OCI-M1 (cell line): ENCODE results near the gene AVPI1.
A peak's percentile ranks its signal among the peaks of the same experiment; 100 is the strongest.
"Not testable (repeated sequence)": the region's sequence is repeated elsewhere in the genome, so short reads cannot be mapped to it uniquely, and the experiment has no call there.

ENCODE experiments used
- DNase-seq: peaks from one replicate; lab custom pipeline; 2025; lab: John Stamatoyannopoulos, UW

Gene AVPI1

GRCh38 chr10:97640174-97640867 is 46.7 kb downstream of the AVPI1 start, which contains the start of gene PI4K2A:
Gene PI4K2A (plus strand): TSS chr10:97640671. CDS start chr10:97640743, 72 bp downstream.
- DNase-seq: peak; percentile 100

GRCh38 chr10:97639090-97639489 is 48.0 kb downstream of the AVPI1 start:
- not testable (repeated sequence) for DNase-seq

DNA sequence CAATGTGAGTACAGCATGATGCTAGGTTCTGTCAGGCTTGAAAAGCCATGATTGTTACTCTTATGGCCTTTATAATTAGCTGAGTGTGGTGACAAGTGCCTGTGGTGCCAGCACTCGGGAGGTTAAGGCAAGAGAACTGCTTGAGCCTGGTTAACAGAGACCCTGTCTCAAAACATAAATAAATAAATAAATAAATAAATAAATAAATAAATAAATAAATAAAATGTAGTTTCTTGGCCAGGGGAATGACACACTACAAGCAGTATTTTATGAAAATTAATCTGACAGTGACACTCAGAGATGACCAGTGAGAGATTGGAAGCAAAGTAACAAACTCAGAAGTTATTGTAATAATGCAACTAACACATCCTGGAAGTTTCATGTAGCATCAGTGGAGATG is 51.5 kb downstream of the AVPI1 start:
- no peak for DNase-seq

- peak; percentile 75 for DNase-seq
Measured at GRCh38 chr10:97633921-97634320, 53.1 kb downstream of the AVPI1 start.

DNA sequence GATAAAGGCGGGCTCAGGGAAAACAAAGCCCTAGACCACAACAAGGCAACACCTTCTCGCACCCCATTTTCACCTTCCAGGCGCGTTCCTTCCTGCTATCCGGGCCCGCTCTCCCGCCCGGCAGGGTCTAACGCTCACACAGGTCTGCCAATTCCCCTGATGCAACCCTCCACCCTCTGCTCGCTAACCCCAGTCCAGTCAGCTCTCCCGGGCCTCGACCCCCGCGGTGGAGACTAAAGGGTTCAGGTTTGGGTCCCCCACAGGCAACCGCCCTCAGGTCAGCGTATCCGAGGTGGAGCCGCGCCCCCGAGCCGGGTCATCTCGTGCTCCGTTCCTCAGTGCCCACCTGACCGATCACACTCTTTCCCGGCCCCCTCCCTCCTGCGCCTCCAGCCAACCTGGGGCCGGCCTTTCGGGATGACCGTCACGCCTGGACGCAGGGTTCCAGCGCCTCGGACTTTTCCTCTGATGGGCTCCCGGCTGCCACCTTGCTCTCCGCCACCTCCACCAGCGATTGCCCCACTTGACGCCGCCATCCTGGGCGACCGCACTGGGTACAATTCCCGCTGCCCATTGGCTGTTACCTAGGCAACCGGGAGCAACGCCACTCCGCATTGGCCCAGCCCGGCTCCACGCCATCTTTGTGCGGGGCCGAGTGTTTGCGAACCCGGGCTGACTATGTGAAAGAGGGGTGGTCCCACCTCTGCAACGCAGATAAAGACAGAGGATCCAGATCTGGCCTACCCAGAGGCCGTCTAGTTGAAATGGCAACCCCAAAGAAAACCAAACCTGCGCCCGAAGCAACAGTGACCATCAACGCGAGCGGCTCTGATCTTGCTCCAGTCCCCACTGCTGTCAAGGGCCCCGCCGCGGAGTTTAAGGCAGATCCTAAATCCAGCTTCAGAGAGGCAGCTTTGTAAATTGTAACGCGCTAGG is 53.8 kb downstream of the AVPI1 start, which contains the start of gene MORN4:
MORN4 (minus strand) TSS at position 552 of the 936 bp plus-strand sequence. CDS start 13,847 bp downstream, outside the sequence.
- peak; percentile 97 for DNase-seq

- no peak for DNase-seq
Measured at GRCh38 chr10:97631098-97631497, 55.9 kb downstream of the AVPI1 start.

- DNase-seq: no peak
Measured at GRCh38 chr10:97629289-97629688, 57.8 kb downstream of the AVPI1 start.

DNA sequence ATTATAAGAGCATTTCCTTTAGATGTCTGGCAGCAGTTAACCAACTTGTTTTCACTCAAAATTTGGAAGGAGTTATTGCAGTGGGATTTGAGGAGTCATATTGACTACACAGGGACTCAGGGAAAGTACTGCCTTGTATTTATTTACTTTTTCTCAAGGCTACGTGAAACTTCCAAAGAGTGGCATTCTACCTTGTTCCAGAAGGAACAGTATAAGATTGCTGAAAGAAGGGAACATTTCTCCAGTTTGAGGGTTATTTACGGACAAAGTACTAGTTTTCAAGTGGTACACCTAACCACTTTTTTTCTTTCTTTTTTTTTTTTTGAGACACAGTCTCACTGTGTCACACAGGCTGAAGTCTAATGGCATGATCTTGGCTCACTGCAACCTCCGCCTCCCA is 58.8 kb downstream of the AVPI1 start:
- DNase-seq: no peak

DNA sequence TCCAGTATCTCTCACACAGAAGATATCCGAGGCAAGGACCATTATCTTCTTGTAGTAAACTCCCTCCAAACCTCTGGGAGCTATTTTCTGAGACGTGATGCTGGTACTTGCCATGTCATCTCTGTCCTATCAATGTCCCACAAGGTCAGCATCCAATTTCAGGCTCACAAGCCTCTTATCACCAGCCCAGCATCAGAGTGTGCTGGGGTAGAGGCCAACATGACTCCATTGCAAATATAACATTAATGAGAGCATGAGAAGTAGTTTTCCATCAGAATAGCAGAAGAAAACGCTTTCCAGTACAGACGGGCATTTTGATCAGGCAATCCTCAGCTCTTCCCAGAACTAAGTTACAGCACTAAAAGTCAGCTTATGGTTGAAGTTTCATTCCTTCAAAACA is 59.3 kb downstream of the AVPI1 start:
- peak; percentile 31 for DNase-seq
